ENCODE measurements around the gene FITM1. TPM values are rescaled to one million over a fixed set of nuclear protein-coding genes. Genes with fewer than 3 reads are reported as not detected.

The FITM1 gene
- total and polyA plus RNA-seq, 2 experiments from 2014 or later: 0.53 TPM; not detected in 1

GRCh38 chr14:24150061-24150460, 19.6 kb downstream of the FITM1 start:
- peaks cover 64% of the 10 kb centered on the region for H3K36me3 Mint-ChIP-seq (ENCODE audit: low read depth)
- no peak overlapping the region for H3K4me3 Mint-ChIP-seq
- H3K9me3 Mint-ChIP-seq: no peaks in the 10 kb centered on the region; the same call in 2 of the 3 replicates
- peaks cover 7% of the 10 kb centered on the region; the same call in 1 of the 2 replicates for H4K20me1 ChIP-seq (replicated peaks; ENCODE audit: insufficient read depth)
- H3K27ac Mint-ChIP-seq: no peak overlapping the region
- H3K4me3 ChIP-seq: no peak overlapping the region
- H3K4me2 ChIP-seq: no peak overlapping the region
- H3K9me2 ChIP-seq (ENCODE audit: insufficient read depth): no peaks in the 10 kb centered on the region
- no peak overlapping the region for H2AFZ ChIP-seq
- H3K27me3 Mint-ChIP-seq (ENCODE audit: insufficient read depth, low read depth, poor library complexity): peaks cover 11% of the 10 kb centered on the region
- peaks cover 12% of the 10 kb centered on the region for H3K4me1 ChIP-seq (ENCODE audit: insufficient read depth)
- H3K79me2 ChIP-seq (replicated peaks; ENCODE audit: insufficient read depth): peaks cover 32% of the 10 kb centered on the region
- H3K4me1 Mint-ChIP-seq: peaks cover 21% of the 10 kb centered on the region
- H3K27ac ChIP-seq (ENCODE audit: low read depth): no peak overlapping the region
- H3K36me3 ChIP-seq (ENCODE audit: insufficient read depth): peaks cover 28% of the 10 kb centered on the region
- DNase-seq (ENCODE audit: low spot score) (no peak), ATAC-seq (no peak)
- TF ChIP-seq NANOG (IDR thresholded peaks at IDR 0.05; ENCODE audit: borderline replicate concordance) (no peak), ZNF331 (CRISPR knock-in tag; IDR thresholded peaks at IDR 0.05; ENCODE audit: low read depth) (no peak), CREB1 (CRISPR knock-in tag; IDR thresholded peaks at IDR 0.05; ENCODE audit: low read depth) (no peak), JUNB (IDR thresholded peaks at IDR 0.05; ENCODE audit: unreplicated experiment) (no peak), CTCF (conservative IDR thresholded peaks at IDR 0.05; ENCODE audit: low read depth in 2 of 2) (no peak)
- TF ChIP-seq, protein P1, sequence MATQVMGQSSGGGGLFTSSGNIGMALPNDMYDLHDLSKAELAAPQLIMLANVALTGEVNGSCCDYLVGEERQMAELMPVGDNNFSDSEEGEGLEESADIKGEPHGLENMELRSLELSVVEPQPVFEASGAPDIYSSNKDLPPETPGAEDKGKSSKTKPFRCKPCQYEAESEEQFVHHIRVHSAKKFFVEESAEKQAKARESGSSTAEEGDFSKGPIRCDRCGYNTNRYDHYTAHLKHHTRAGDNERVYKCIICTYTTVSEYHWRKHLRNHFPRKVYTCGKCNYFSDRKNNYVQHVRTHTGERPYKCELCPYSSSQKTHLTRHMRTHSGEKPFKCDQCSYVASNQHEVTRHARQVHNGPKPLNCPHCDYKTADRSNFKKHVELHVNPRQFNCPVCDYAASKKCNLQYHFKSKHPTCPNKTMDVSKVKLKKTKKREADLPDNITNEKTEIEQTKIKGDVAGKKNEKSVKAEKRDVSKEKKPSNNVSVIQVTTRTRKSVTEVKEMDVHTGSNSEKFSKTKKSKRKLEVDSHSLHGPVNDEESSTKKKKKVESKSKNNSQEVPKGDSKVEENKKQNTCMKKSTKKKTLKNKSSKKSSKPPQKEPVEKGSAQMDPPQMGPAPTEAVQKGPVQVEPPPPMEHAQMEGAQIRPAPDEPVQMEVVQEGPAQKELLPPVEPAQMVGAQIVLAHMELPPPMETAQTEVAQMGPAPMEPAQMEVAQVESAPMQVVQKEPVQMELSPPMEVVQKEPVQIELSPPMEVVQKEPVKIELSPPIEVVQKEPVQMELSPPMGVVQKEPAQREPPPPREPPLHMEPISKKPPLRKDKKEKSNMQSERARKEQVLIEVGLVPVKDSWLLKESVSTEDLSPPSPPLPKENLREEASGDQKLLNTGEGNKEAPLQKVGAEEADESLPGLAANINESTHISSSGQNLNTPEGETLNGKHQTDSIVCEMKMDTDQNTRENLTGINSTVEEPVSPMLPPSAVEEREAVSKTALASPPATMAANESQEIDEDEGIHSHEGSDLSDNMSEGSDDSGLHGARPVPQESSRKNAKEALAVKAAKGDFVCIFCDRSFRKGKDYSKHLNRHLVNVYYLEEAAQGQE (IDR thresholded peaks at IDR 0.05; ENCODE audit: unreplicated experiment): no peak
- H3F3A ChIP-seq (replicated peaks; ENCODE audit: low read depth): no peaks in the 10 kb centered on the region
- no peaks in the 10 kb centered on the region for H3K27me3 ChIP-seq (ENCODE audit: insufficient read depth)

GRCh38 chr14:24150567-24150966, 20.1 kb downstream of the FITM1 start:
- H3K4me1 ChIP-seq (ENCODE audit: insufficient read depth): peaks cover 10% of the 10 kb centered on the region
- H3K27me3 ChIP-seq (ENCODE audit: insufficient read depth): no peaks in the 10 kb centered on the region
- H3K79me2 ChIP-seq (replicated peaks; ENCODE audit: insufficient read depth): peaks cover 27% of the 10 kb centered on the region
- no peak overlapping the region for H3K4me3 ChIP-seq
- no peaks in the 10 kb centered on the region for H3F3A ChIP-seq (replicated peaks; ENCODE audit: low read depth)
- ATAC-seq (no peak), DNase-seq (ENCODE audit: low spot score) (no peak)
- peaks cover 8% of the 10 kb centered on the region; the same call in 1 of the 2 replicates for H4K20me1 ChIP-seq (replicated peaks; ENCODE audit: insufficient read depth)
- H3K9me2 ChIP-seq (ENCODE audit: insufficient read depth): no peaks in the 10 kb centered on the region
- H3K27ac ChIP-seq (ENCODE audit: low read depth): no peak overlapping the region
- TF ChIP-seq, protein P2, sequence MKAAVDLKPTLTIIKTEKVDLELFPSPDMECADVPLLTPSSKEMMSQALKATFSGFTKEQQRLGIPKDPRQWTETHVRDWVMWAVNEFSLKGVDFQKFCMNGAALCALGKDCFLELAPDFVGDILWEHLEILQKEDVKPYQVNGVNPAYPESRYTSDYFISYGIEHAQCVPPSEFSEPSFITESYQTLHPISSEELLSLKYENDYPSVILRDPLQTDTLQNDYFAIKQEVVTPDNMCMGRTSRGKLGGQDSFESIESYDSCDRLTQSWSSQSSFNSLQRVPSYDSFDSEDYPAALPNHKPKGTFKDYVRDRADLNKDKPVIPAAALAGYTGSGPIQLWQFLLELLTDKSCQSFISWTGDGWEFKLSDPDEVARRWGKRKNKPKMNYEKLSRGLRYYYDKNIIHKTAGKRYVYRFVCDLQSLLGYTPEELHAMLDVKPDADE (IDR thresholded peaks at IDR 0.05): no peak
- H3K27ac Mint-ChIP-seq: no peak overlapping the region
- peaks cover 19% of the 10 kb centered on the region for H3K4me1 Mint-ChIP-seq
- no peaks in the 10 kb centered on the region; the same call in 2 of the 3 replicates for H3K9me3 Mint-ChIP-seq
- no peak overlapping the region for H2AFZ ChIP-seq
- H3K4me3 Mint-ChIP-seq: no peak overlapping the region
- H3K27me3 Mint-ChIP-seq (ENCODE audit: insufficient read depth, low read depth, poor library complexity): peaks cover 11% of the 10 kb centered on the region
- peaks cover 32% of the 10 kb centered on the region for H3K36me3 ChIP-seq (ENCODE audit: insufficient read depth)
- H3K4me2 ChIP-seq: no peak overlapping the region
- peaks cover 69% of the 10 kb centered on the region for H3K36me3 Mint-ChIP-seq (ENCODE audit: low read depth)
